ENCODE results near the gene SIMC1.
"Not testable (repeated sequence)": the region's sequence is repeated elsewhere in the genome, so short reads cannot be mapped to it uniquely, and the experiment has no call there.

GRCh38 chr5:176260682-176261081 is 22.5 kb downstream of the SIMC1 start:
- not testable (repeated sequence) for TF ChIP-seq CTCF (IDR thresholded peaks at IDR 0.05); POLR2A (IDR thresholded peaks at IDR 0.05; ENCODE audit: low read depth)

Measured in esophagus muscularis mucosa (tissue), 3 donors.